Measurements from ENCODE around the gene ZNF304. TPM values are rescaled to one million over a fixed set of nuclear protein-coding genes. Genes with fewer than 3 reads are reported as not detected.

ZNF304 gene
- total and polyA plus RNA-seq, 2 of the 4 experiments (the other 2 are of a cell fraction): 3.9 to 16.1 TPM

DNA sequence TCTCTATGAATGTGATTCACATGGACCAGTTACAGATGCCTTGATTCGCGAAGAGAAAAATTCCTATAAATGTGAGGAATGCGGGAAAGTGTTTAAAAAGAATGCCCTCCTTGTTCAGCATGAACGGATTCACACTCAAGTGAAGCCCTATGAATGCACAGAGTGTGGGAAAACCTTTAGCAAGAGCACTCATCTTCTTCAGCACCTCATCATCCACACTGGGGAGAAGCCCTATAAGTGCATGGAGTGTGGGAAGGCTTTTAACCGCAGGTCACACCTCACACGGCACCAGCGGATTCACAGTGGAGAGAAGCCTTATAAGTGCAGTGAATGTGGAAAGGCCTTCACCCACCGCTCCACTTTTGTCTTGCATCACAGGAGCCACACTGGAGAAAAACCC lies 23.1 kb upstream of the ZNF304 start:
- H4K5ac ChIP-seq (ENCODE audit: low read depth, low read length): no peak overlapping the region
- no peak overlapping the region for H3K23ac ChIP-seq (ENCODE audit: low read depth, low read length)
- no peak overlapping the region for H4K8ac ChIP-seq (ENCODE audit: low read depth in 2 of 2, low read length in 2 of 2)
- H3K36me3 ChIP-seq (ENCODE audit: control insufficient read depth, insufficient read depth, low read length): peaks cover 47% of the 10 kb centered on the region
- H3K14ac ChIP-seq (replicated peaks; ENCODE audit: low read depth, low read length): no peak overlapping the region
- no peak overlapping the region for H2BK5ac ChIP-seq (ENCODE audit: low read depth, low read length, poor library complexity, severe bottlenecking)
- in situ Hi-C loops (cut with MboI; ENCODE audit: low sequenced_read_pairs) (no loop called here), intact Hi-C loops (cut with micrococcal nuclease) (no loop called here), dilution Hi-C loops (cut with HindIII; ENCODE audit: low sequenced_read_pairs, unreplicated experiment) (no loop called here)
- no TSS peak for BruUV-seq (replicated peaks)
- ATAC-seq (ENCODE audit: low read depth) (no peak), DNase-seq (no peak)
- H4K91ac ChIP-seq (ENCODE audit: insufficient read depth, low read depth, low read length): no peak overlapping the region
- no peak overlapping the region for H2BK120ac ChIP-seq (ENCODE audit: low read depth, low read length)
- H3K56ac ChIP-seq (ENCODE audit: extremely low read depth, insufficient read depth, low read length): no peak overlapping the region
- WGBS, 2 experiments (ENCODE audit: extremely low coverage in 2 of 2, insufficient read length in 1 of 2): no CpG with 5 or more reads among the region's 8 CpGs
- no peak overlapping the region for H3K18ac ChIP-seq (ENCODE audit: low read depth, low read length)
- no peak for TF ChIP-seq POLR2A (IDR thresholded peaks at IDR 0.05; ENCODE audit: low read depth, low read length)
- no peak for TF ChIP-seq RFX5 (IDR thresholded peaks at IDR 0.05; ENCODE audit: low read depth, low read length)
- TF ChIP-seq NFE2L2 (IDR thresholded peaks at IDR 0.05; ENCODE audit: low read depth, low read length): no peak
- TF ChIP-seq RAD21 (IDR thresholded peaks at IDR 0.05; ENCODE audit: low read length): no peak
- TF ChIP-seq FOS (IDR thresholded peaks at IDR 0.05; ENCODE audit: low read depth, low read length): no peak
- TF ChIP-seq CHD1 (IDR thresholded peaks at IDR 0.05; ENCODE audit: low read depth, low read length): no peak
- TF ChIP-seq SMC3 (IDR thresholded peaks at IDR 0.05; ENCODE audit: low read depth, low read length): no peak
- TF ChIP-seq RCOR1 (IDR thresholded peaks at IDR 0.05; ENCODE audit: insufficient replicate concordance, low read length): no peak
- no peak for TF ChIP-seq CEBPB (IDR thresholded peaks at IDR 0.05; ENCODE audit: low read depth, low read length)
- peaks cover 5% of the 10 kb centered on the region; the same call in 1 of the 2 replicates for H3K9me3 ChIP-seq (ENCODE audit: control insufficient read depth, insufficient read depth, low read length)
- H3K9me1 ChIP-seq (ENCODE audit: insufficient read depth, low read length): no peaks in the 10 kb centered on the region
- CTCF ChIA-PET: no interaction called here
- H3K4me1 ChIP-seq (ENCODE audit: control insufficient read depth, insufficient read depth, low read length): no peaks in the 10 kb centered on the region
- no peak overlapping the region for H3K4me2 ChIP-seq (ENCODE audit: low read depth, low read length)
- H3K4ac ChIP-seq (ENCODE audit: low read depth, low read length): no peak overlapping the region
- no peaks in the 10 kb centered on the region for H4K20me1 ChIP-seq (ENCODE audit: insufficient read depth, low read length)
- no peak overlapping the region for H3K27ac ChIP-seq (ENCODE audit: insufficient read depth, low read length)
- no peaks in the 10 kb centered on the region for H3K27me3 ChIP-seq (ENCODE audit: control insufficient read depth, insufficient read depth, low read length)
- H2AK5ac ChIP-seq (ENCODE audit: low read depth, low read length): no peak overlapping the region
- H2AK9ac ChIP-seq (replicated peaks; ENCODE audit: low read depth, low read length, poor library complexity): no peak overlapping the region
- H2BK20ac ChIP-seq (ENCODE audit: low read depth, low read length): no peak overlapping the region
- no peak overlapping the region for H3K9ac ChIP-seq (ENCODE audit: low read depth, low read length)
- no peak overlapping the region for H2AFZ ChIP-seq (replicated peaks; ENCODE audit: low read length, poor library complexity)
- POLR2A ChIA-PET (ENCODE audit: unreplicated experiment): no interaction called here
- H3K4me3 ChIP-seq (ENCODE audit: insufficient read depth, low read depth, low read length): no peak overlapping the region
- H2BK15ac ChIP-seq (ENCODE audit: low read depth, low read length): no peak overlapping the region
- H3K79me1 ChIP-seq (ENCODE audit: low read depth in 1 of 2, low read length in 2 of 2): peaks cover 11 to 37% of the 10 kb centered on the region in 2 experiments

Data from IMR-90 (cell line).